Mucosa of stomach (tissue), 1 donor: ENCODE measurements around the gene RRAD.

ENCODE experiments used
- H3K27me3 ChIP-seq: one replicate; pipeline ENCODE4 v1.7.0; 2013; ENCODE audit warnings: mild to moderate bottlenecking, low read length; ENCODE audit not compliant: control insufficient read depth, insufficient read depth
- H3K36me3 ChIP-seq: one replicate; pipeline ENCODE4 v1.7.0; 2013; ENCODE audit warnings: low read length; ENCODE audit not compliant: control insufficient read depth, insufficient read depth
- H3K4me1 ChIP-seq: one replicate; pipeline ENCODE4 v1.7.0; 2013; ENCODE audit warnings: mild to moderate bottlenecking, low read length; ENCODE audit not compliant: control insufficient read depth, insufficient read depth
- H3K4me3 ChIP-seq: one replicate; pipeline ENCODE4 v1.7.0; 2013; ENCODE audit warnings: low read length
- H3K9ac ChIP-seq: one replicate; pipeline ENCODE4 v1.7.0; 2013; ENCODE audit warnings: mild to moderate bottlenecking, low read length, moderate library complexity
- H3K9me3 ChIP-seq: one replicate; pipeline ENCODE4 v1.7.0; 2013; ENCODE audit warnings: mild to moderate bottlenecking, low read length, moderate library complexity; ENCODE audit not compliant: control insufficient read depth
- donor health status: Pancreatic carcinoma.

Gene RRAD

GRCh38 chr16:66918355-66918754 lies 7.0 kb downstream of the RRAD start:
- H3K4me3 ChIP-seq: no peak overlapping the region
- H3K4me1 ChIP-seq: peaks cover 14% of the 10 kb centered on the region
- H3K27me3 ChIP-seq: peaks cover 15% of the 10 kb centered on the region
- H3K9me3 ChIP-seq: no peaks in the 10 kb centered on the region
- no peak overlapping the region for H3K9ac ChIP-seq
- H3K36me3 ChIP-seq: no peaks in the 10 kb centered on the region

DNA sequence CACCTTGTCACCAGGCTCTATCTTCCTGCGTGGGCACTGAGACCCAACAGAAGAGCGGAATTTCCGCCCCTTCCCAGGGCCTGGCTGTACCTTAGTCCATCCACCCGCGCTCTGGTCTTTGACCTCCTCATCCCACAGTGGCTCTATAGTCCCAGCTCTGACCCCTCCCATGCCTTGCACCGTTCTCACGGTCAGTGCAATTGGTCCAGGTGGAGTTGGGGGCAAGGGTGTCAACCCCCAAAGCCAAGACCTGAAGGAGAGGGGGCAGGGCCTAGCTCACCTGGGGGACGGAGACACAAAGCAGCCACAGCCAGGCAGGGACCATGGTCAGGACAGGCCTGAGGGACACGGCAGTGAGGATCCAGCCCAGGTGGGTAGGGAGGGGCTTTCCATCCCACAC lies 7.6 kb downstream of the RRAD start:
- Histone ChIP-seq H3K4me1 (peaks cover 14% of the 10 kb centered on the region), H3K4me3 (no peak overlapping the region), H3K27me3 (peaks cover 13% of the 10 kb centered on the region), H3K9me3 (no peaks in the 10 kb centered on the region), H3K9ac (no peak overlapping the region), H3K36me3 (no peaks in the 10 kb centered on the region)

DNA sequence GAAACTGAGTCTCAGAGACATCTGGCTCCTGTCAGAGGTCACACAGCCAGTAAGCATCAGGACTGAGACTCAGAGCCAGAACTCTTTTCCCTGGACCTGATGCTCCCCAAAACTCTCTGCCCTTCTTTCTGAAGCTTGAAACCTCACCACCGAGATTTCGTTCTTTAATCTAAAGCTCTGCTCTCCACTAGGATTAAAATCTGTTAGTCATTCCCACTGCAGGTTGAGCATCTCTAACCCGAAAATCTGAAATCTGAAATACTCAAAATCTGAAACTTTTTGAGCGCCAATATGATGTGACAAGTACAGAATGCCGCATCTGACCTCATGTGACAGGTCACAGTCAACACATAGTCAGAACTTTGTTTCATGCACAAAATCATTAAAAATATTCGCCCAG lies 8.8 kb downstream of the RRAD start:
- Histone ChIP-seq H3K9ac (no peak overlapping the region), H3K4me3 (no peak overlapping the region), H3K9me3 (no peaks in the 10 kb centered on the region), H3K36me3 (no peaks in the 10 kb centered on the region), H3K4me1 (peaks cover 14% of the 10 kb centered on the region), H3K27me3 (peaks cover 6% of the 10 kb centered on the region)

DNA sequence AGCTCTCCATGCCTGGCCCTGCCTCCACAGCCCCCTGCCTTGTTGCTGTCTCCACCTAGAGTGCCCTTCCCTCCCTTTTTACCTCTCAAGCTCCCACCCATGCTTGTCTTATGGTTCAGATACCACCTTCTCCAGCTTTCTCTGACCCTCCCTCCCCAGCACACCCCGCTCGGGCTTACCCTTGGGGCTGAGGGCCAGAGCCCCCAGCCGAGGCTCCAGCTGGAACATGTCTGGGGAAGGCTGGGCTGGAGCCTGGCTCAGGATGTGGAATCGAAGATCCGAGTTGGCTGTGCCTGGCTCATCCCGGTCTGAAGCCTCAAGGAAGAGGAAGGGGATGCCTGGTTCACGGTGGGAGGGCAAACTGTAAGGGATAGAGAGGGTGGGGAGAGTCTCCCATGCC lies 10.3 kb downstream of the RRAD start:
- Histone ChIP-seq H3K4me3 (no peak overlapping the region), H3K27me3 (no peaks in the 10 kb centered on the region), H3K9ac (no peak overlapping the region), H3K9me3 (no peaks in the 10 kb centered on the region), H3K4me1 (peaks cover 14% of the 10 kb centered on the region), H3K36me3 (no peaks in the 10 kb centered on the region)

- Histone ChIP-seq H3K27me3 (no peaks in the 10 kb centered on the region), H3K4me3 (no peak overlapping the region), H3K9me3 (no peaks in the 10 kb centered on the region), H3K4me1 (peaks cover 13% of the 10 kb centered on the region), H3K9ac (no peak overlapping the region), H3K36me3 (no peaks in the 10 kb centered on the region)
Observed at GRCh38 chr16:66914541-66914940, 10.8 kb downstream of the RRAD start.

DNA sequence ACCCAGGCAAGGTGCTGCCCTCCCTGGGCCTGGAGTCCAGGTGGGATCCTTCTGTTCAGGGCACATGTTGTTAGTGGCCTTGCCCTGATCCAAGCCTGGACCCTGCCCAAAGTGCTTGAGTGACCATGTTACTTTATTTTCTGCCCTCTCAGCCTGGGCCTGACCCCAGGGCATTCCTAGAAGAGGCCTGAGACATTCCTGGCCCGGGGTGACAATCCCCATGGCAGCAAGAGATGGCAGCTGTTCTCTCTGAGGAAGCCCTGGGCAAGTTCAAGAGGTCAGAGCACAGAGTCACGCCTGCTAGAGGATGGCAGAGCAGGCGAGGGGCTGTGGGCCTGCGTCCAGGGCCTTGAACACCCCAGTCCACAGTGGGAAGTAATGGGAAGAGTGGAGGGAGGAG lies 11.6 kb downstream of the RRAD start:
- H3K4me1 ChIP-seq: peaks cover 5% of the 10 kb centered on the region
- no peak overlapping the region for H3K4me3 ChIP-seq
- no peak overlapping the region for H3K9ac ChIP-seq

GRCh38 chr16:66913081-66913480 lies 12.3 kb downstream of the RRAD start:
- no peaks in the 10 kb centered on the region for H3K9me3 ChIP-seq
- no peaks in the 10 kb centered on the region for H3K4me1 ChIP-seq
- no peak overlapping the region for H3K9ac ChIP-seq
- H3K27me3 ChIP-seq: no peaks in the 10 kb centered on the region
- no peaks in the 10 kb centered on the region for H3K36me3 ChIP-seq
- no peak overlapping the region for H3K4me3 ChIP-seq

More for the DNA sequence above, 11.6 kb downstream of the RRAD start:
- no peaks in the 10 kb centered on the region for H3K36me3 ChIP-seq
- no peaks in the 10 kb centered on the region for H3K9me3 ChIP-seq
- H3K27me3 ChIP-seq: no peaks in the 10 kb centered on the region

GRCh38 chr16:66911801-66912200 lies 13.5 kb downstream of the RRAD start:
- Histone ChIP-seq H3K4me3 (no peak overlapping the region), H3K9ac (no peak overlapping the region), H3K36me3 (no peaks in the 10 kb centered on the region), H3K4me1 (no peaks in the 10 kb centered on the region), H3K27me3 (no peaks in the 10 kb centered on the region), H3K9me3 (no peaks in the 10 kb centered on the region)

- no peak overlapping the region for H3K9ac ChIP-seq
- H3K9me3 ChIP-seq: no peaks in the 10 kb centered on the region
- no peaks in the 10 kb centered on the region for H3K36me3 ChIP-seq
- H3K4me1 ChIP-seq: peaks cover 1% of the 10 kb centered on the region
- H3K27me3 ChIP-seq: no peaks in the 10 kb centered on the region
- no peak overlapping the region for H3K4me3 ChIP-seq
Observed at GRCh38 chr16:66911112-66911511, 14.2 kb downstream of the RRAD start.

- no peaks in the 10 kb centered on the region for H3K27me3 ChIP-seq
- H3K9me3 ChIP-seq: no peaks in the 10 kb centered on the region
- H3K9ac ChIP-seq: no peak overlapping the region
- no peak overlapping the region for H3K4me3 ChIP-seq
- peaks cover 9% of the 10 kb centered on the region for H3K4me1 ChIP-seq
- H3K36me3 ChIP-seq: no peaks in the 10 kb centered on the region
Observed at GRCh38 chr16:66910175-66910940, 15.0 kb downstream of the RRAD start.

- H3K9ac ChIP-seq: no peak overlapping the region
- H3K4me1 ChIP-seq: peaks cover 22% of the 10 kb centered on the region
- H3K4me3 ChIP-seq: no peak overlapping the region
- H3K27me3 ChIP-seq: no peaks in the 10 kb centered on the region
- H3K36me3 ChIP-seq: no peaks in the 10 kb centered on the region
- H3K9me3 ChIP-seq: no peaks in the 10 kb centered on the region
Observed at GRCh38 chr16:66908762-66909559, 16.4 kb downstream of the RRAD start.

GRCh38 chr16:66908116-66908515 lies 17.2 kb downstream of the RRAD start:
- Histone ChIP-seq H3K36me3 (no peaks in the 10 kb centered on the region), H3K9ac (no peak overlapping the region), H3K27me3 (no peaks in the 10 kb centered on the region), H3K9me3 (no peaks in the 10 kb centered on the region), H3K4me3 (no peak overlapping the region), H3K4me1 (peaks cover 28% of the 10 kb centered on the region)
